Measurements from ENCODE around the gene SPARCL1. TPM values are rescaled to one million over a fixed set of nuclear protein-coding genes. Genes with fewer than 3 reads are reported as not detected.

The SPARCL1 gene
- total and polyA plus RNA-seq, 9 of the 15 experiments (the other 6 are each of a cell fraction or from before 2014, with no cell fraction given), result 0.03 to 0.71 (median 0.05) TPM; not detected in 3

- Histone ChIP-seq H3K9me3 (replicated peaks; ENCODE audit: control insufficient read depth, insufficient read depth, low read depth, low read length) (no peaks in the 10 kb centered on the region), H2AFZ (ENCODE audit: low read depth, low read length) (no peak overlapping the region), H4K20me1 (replicated peaks; ENCODE audit: control insufficient read depth, insufficient read depth, low read length) (no peaks in the 10 kb centered on the region), H3K27me3 (ENCODE audit: control insufficient read depth in 2 of 2, insufficient read depth in 2 of 2, low read length in 2 of 2) (no peaks in the 10 kb centered on the region), H3K9me1 (ENCODE audit: control insufficient read depth, insufficient read depth, low read length) (no peaks in the 10 kb centered on the region), H3K27ac (ENCODE audit: extremely low read depth, low read depth, low read length) (no peak overlapping the region), H3K4me3 (no peak overlapping the region), H3K36me3 (ENCODE audit: control insufficient read depth, insufficient read depth, low read length) (no peaks in the 10 kb centered on the region), H3K4me2 (ENCODE audit: insufficient read depth, low read length) (no peak overlapping the region), H3K79me2 (ENCODE audit: control insufficient read depth, insufficient read depth, low read length) (no peaks in the 10 kb centered on the region), H3K9ac (ENCODE audit: insufficient read depth in 1 of 2, low read depth in 2 of 2, low read length in 2 of 2) (no peak overlapping the region), H3K4me1 (replicated peaks in 1 of 2; ENCODE audit: control insufficient read depth in 2 of 2, insufficient read depth in 2 of 2, low read length in 2 of 2) (no peaks in the 10 kb centered on the region)
- POLR2A ChIA-PET, result no interaction called here
- 11% methylated on average over 1 of the region's 1 CpG for WGBS (ENCODE audit: insufficient coverage, low coverage, missing lambda C conversion rate)
- ATAC-seq (no peak), DNase-seq (ENCODE audit: extremely low read depth in 1 of 4, low spot score in 3 of 4) (no peak), FAIRE-seq (no peak)
- CTCF ChIA-PET (ENCODE audit: low intra/inter-chr PET ratio), result no interaction called here
- in situ Hi-C loops (cut with MboI) (no loop called here), intact Hi-C loops (cut with micrococcal nuclease) (no loop called here)
- no TSS peak for BruUV-seq (replicated peaks)
- no peak for TF ChIP-seq ZMIZ1 (IDR thresholded peaks at IDR 0.05; ENCODE audit: low read depth in 2 of 2, low read length in 2 of 2)
- no peak for TF ChIP-seq SREBF2 (CRISPR knock-in tag; IDR thresholded peaks at IDR 0.05)
- TF ChIP-seq ZNF174 (CRISPR knock-in tag; IDR thresholded peaks at IDR 0.05), result no peak
- no peak for TF ChIP-seq GABPB1 (CRISPR knock-in tag; IDR thresholded peaks at IDR 0.05)
- TF ChIP-seq NFATC3 (IDR thresholded peaks at IDR 0.05), result no peak
- TF ChIP-seq KAT8 (IDR thresholded peaks at IDR 0.05; ENCODE audit: low read depth), result no peak
- TF ChIP-seq GABPB2 (CRISPR knock-in tag; conservative IDR thresholded peaks at IDR 0.05), result no peak
- TF ChIP-seq STAG1 (CRISPR knock-in tag; IDR thresholded peaks at IDR 0.05; ENCODE audit: borderline replicate concordance), result no peak
- TF ChIP-seq NELFE (IDR thresholded peaks at IDR 0.05; ENCODE audit: insufficient read depth, insufficient read length), result no peak
- no peak for TF ChIP-seq DMBX1 (CRISPR knock-in tag; IDR thresholded peaks at IDR 0.05; ENCODE audit: borderline replicate concordance)
- no peak for TF ChIP-seq RBM22 (IDR thresholded peaks at IDR 0.05; ENCODE audit: low read depth, low read length, poor library complexity, severe bottlenecking)
- no peak for TF ChIP-seq HNRNPLL (IDR thresholded peaks at IDR 0.05; ENCODE audit: low read depth, low read length, poor library complexity, severe bottlenecking)
- TF ChIP-seq, protein P1, sequence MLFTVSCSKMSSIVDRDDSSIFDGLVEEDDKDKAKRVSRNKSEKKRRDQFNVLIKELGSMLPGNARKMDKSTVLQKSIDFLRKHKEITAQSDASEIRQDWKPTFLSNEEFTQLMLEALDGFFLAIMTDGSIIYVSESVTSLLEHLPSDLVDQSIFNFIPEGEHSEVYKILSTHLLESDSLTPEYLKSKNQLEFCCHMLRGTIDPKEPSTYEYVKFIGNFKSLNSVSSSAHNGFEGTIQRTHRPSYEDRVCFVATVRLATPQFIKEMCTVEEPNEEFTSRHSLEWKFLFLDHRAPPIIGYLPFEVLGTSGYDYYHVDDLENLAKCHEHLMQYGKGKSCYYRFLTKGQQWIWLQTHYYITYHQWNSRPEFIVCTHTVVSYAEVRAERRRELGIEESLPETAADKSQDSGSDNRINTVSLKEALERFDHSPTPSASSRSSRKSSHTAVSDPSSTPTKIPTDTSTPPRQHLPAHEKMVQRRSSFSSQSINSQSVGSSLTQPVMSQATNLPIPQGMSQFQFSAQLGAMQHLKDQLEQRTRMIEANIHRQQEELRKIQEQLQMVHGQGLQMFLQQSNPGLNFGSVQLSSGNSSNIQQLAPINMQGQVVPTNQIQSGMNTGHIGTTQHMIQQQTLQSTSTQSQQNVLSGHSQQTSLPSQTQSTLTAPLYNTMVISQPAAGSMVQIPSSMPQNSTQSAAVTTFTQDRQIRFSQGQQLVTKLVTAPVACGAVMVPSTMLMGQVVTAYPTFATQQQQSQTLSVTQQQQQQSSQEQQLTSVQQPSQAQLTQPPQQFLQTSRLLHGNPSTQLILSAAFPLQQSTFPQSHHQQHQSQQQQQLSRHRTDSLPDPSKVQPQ (CRISPR knock-in tag; IDR thresholded peaks at IDR 0.05; ENCODE audit: borderline replicate concordance), result no peak
- no peak for TF ChIP-seq HNRNPK (IDR thresholded peaks at IDR 0.05; ENCODE audit: low read depth, low read length, poor library complexity, severe bottlenecking)
- TF ChIP-seq FOXM1 (IDR thresholded peaks at IDR 0.05; ENCODE audit: low read depth), result no peak
- no peak for TF ChIP-seq FOXM1 (CRISPR knock-in tag; IDR thresholded peaks at IDR 0.05; ENCODE audit: low read depth)
- no peak for TF ChIP-seq E2F1 (CRISPR knock-in tag; IDR thresholded peaks at IDR 0.05)
These were observed 50.4 kb downstream of the SPARCL1 start for GRCh38 chr4:87478732-87479250.

Measured in K562 (cell line).